Right lobe of liver (tissue), 6 donors: ENCODE results near the gene GAL3ST1. TPM values are rescaled to one million over a fixed set of nuclear protein-coding genes. Genes with fewer than 3 reads are reported as not detected.

Source experiments
- ATAC-seq, 4 donors: fragments of 200-7000 bp; cut with Tn5 transposase; one replicate each; pipeline ENCODE4 v1.9.1; 2020; ENCODE audit warnings: mild to moderate bottlenecking in 4 of 4, moderate library complexity in 4 of 4
- DNase-seq, 3 donors: peaks; one replicate each; pipeline ENCODE4 v3.0.0-alpha.2; 2020
- H3K27ac ChIP-seq, 3 donors: fragments of 200-600 bp; one replicate each; pipeline ENCODE4 v1.8.0; 2022
- H3K27me3 ChIP-seq, 2 donors: fragments of 200-600 bp; one replicate each; pipeline ENCODE4 v1.8.0; 2022
- H3K36me3 ChIP-seq, 4 donors: fragments of 200-600 bp; sonication (generic) in 1 of 4; one replicate each; pipeline versions ENCODE4 v1.5.1 to v1.8.0; 2017 to 2022; ENCODE audit warnings: control low read depth in 1 of 4
- H3K4me1 ChIP-seq, 4 donors: fragments of 200-600 bp; sonication (generic) in 1 of 4; one replicate each; pipeline versions ENCODE4 v1.5.1 to v1.8.0; 2017 to 2022; ENCODE audit warnings: control low read depth in 1 of 4
- H3K4me3 ChIP-seq, 3 donors: fragments of 200-600 bp; one replicate each; pipeline ENCODE4 v1.8.0; 2022
- H3K9me3 ChIP-seq, 4 donors: fragments of 200-600 bp; sonication (generic) in 1 of 4; one replicate each; pipeline versions ENCODE4 v1.5.1 to v1.8.0; 2017 to 2022; ENCODE audit warnings: control low read depth in 1 of 4
- POLR2A ChIP-seq: fragments of 450-650 bp; IDR thresholded peaks from one replicate; pipeline ENCODE4 v1.6.1; 2017; ENCODE audit warnings: antibody characterized with exemption, mild to moderate bottlenecking
- WGBS: methylation state at CpG from one replicate; pipeline ENCODE4 v1.1.6; 2018; ENCODE audit warnings: low coverage, low lambda C conversion rate; ENCODE audit not compliant: insufficient coverage; ENCODE audit errors: missing lambda C conversion rate; 5-methylcytosine and 5-hydroxymethylcytosine counted together
- intact Hi-C, 2 donors: fragments of 100-400 bp; cut with DNase I; formaldehyde crosslinking; loops; one replicate each; pipeline versions ENCODE4 v1.11.2 to v1.14.1; 2022
- total RNA-seq, 6 experiments: library from RNA; depleted of rRNA in 2 of 6; stranded (reverse); fragments of >200 nt in 2 of 6; fragmentation: NEBNext Ultra II Directional in 3 of 6; extraction: Animal tissue kit (Norgen Biotek cat#: 25700) in 3 of 6; gene quantifications; one replicate each; pipeline versions ENCODE4 v1.1.0 to v1.2.4, GENCODE V29; 2016 to 2023
- TF ChIP-seq, protein P1 (sequence below), 4 donors: fragments of 200-600 bp in 3 of 4; fragments of 450-650 bp in 1 of 4; IDR thresholded peaks; one replicate each; pipeline versions ENCODE4 v1.5.1 to v1.8.0; 2016 to 2022; ENCODE audit warnings: antibody characterized with exemption in 4 of 4, mild to moderate bottlenecking in 2 of 4
- donor health status: DM: no; HTN: yes; CAD: no.
- donor health status: DM: no; HTN: no; CAD: no.
- donor health status: DM: no; HTN: no; CAD: no.
- donor health status: DM: no; HTN: yes; CAD: no.
- donor health status: DM: no; HTN: yes; CAD: no.

Gene GAL3ST1
- total RNA-seq, 6 experiments from 2014 or later = 0.58 to 7.0 (median 3.3) TPM

DNA sequence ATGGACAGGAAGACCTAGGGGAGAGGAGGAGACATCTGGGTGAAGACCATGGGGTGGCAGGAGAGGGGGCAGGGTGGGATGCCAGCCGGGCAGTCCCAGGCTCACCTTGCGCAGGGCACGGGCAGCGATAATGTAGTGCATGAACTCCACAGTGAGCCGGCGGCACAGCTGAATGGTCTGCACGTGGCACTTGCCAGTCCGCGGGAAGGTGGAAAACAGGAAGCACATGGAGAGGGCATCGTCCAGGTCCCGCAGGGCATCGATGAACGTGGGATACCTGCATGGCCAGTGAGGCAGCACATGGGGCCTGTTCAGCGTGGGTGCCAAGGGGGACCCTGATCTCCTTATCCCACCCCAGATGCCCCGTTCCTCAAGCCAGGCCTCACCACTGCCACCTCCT is 10.0 kb upstream of the GAL3ST1 start:
- H3K9me3 ChIP-seq = no peaks in the 10 kb centered on the region
- WGBS = 80% methylated on average over 8 of the region's 15 CpGs
- ATAC-seq = no peak
- no peak overlapping the region for H3K27ac ChIP-seq
- DNase-seq = no peak
- H3K27me3 ChIP-seq = no peaks in the 10 kb centered on the region
- H3K4me1 ChIP-seq = no peaks in the 10 kb centered on the region
- TF ChIP-seq, protein P1, sequence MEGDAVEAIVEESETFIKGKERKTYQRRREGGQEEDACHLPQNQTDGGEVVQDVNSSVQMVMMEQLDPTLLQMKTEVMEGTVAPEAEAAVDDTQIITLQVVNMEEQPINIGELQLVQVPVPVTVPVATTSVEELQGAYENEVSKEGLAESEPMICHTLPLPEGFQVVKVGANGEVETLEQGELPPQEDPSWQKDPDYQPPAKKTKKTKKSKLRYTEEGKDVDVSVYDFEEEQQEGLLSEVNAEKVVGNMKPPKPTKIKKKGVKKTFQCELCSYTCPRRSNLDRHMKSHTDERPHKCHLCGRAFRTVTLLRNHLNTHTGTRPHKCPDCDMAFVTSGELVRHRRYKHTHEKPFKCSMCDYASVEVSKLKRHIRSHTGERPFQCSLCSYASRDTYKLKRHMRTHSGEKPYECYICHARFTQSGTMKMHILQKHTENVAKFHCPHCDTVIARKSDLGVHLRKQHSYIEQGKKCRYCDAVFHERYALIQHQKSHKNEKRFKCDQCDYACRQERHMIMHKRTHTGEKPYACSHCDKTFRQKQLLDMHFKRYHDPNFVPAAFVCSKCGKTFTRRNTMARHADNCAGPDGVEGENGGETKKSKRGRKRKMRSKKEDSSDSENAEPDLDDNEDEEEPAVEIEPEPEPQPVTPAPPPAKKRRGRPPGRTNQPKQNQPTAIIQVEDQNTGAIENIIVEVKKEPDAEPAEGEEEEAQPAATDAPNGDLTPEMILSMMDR (IDR thresholded peaks at IDR 0.05) = no peak
- TF ChIP-seq POLR2A = no peak
- peaks cover 0 to 91% (median 55%) of the 10 kb centered on the region in 4 donors for H3K36me3 ChIP-seq
- H3K4me3 ChIP-seq = no peak overlapping the region
- intact Hi-C loops = no loop called here

DNA sequence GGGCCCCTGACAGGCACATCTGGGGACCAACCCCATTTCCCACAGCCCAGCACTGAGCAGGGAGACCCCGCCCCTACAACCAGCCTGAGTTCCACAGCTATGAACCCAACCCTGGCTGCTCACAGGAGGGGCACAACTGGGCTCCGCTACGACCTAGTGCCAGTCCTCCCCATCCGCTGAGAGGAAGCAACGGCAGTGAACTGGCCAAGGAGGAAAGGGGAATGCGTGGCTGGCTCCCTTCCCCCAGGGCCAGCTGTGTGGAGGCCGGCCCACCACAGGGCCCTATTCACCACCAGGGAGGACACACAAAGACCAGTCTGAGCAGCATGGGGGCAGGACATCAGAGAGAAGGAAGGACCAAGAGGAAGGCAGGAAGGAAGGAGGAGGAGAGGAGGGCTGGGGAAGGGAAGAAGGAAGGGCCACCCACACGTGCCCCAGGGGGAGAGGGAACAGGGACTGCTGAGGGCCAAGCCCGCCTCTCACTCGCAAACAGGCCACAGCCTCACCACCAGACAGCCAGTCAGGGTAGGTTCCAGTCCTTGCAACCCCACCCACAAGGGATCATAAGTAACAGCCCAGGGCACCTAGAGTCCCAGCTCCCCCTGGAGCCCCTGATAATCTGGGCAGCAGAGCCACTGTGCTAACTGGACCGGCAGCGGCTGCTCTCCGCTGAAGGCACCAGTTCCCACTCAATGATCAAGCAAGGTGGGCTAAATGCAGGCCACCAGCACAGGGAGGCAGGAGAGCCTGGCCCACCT is 8.5 kb upstream of the GAL3ST1 start:
- no peaks in the 10 kb centered on the region for H3K9me3 ChIP-seq
- peak in 1 of 4 donors; percentile 6 for ATAC-seq
- TF ChIP-seq, protein P1 (IDR thresholded peaks at IDR 0.05) = no peak
- TF ChIP-seq POLR2A = no peak
- intact Hi-C loops = no loop called here
- no peak for DNase-seq
- H3K36me3 ChIP-seq = peaks cover 0 to 94% (median 55%) of the 10 kb centered on the region in 4 donors
- no peak overlapping the region for H3K4me3 ChIP-seq
- H3K27ac ChIP-seq = no peak overlapping the region
- 68% methylated on average over 4 of the region's 13 CpGs for WGBS
- H3K27me3 ChIP-seq = no peaks in the 10 kb centered on the region
- no peaks in the 10 kb centered on the region for H3K4me1 ChIP-seq

DNA sequence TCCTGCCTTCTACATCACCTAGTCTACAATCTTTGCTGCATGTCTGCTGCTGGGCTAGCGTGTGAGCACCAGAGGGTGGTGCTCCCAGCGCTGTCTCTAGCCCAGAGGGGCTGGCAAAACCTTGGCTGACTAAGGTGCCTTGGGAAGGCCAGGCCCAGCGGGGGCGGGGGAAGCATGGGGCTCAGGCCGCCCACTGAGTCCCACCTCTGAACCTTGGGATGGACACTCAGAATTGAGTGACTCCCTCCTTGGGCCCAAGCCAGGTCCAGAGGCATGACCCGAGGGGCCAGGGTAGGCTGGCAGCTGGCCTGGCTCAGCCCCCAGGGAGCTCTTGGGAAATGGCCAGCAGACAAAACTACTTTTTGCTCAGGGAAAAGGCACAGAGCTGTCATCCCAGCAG is 7.6 kb upstream of the GAL3ST1 start:
- Histone ChIP-seq H3K27me3 (no peaks in the 10 kb centered on the region), H3K36me3 (peaks cover 0 to 94% (median 47%) of the 10 kb centered on the region in 4 donors), H3K4me3 (no peak overlapping the region), H3K27ac (no peak overlapping the region), H3K9me3 (no peaks in the 10 kb centered on the region), H3K4me1 (no peaks in the 10 kb centered on the region)
- WGBS = no CpG with 5 or more reads among the region's 6 CpGs
- intact Hi-C loops = no loop called here
- no peak for DNase-seq
- ATAC-seq = no peak
- TF ChIP-seq, protein P1 (IDR thresholded peaks at IDR 0.05) = no peak
- no peak for TF ChIP-seq POLR2A

DNA sequence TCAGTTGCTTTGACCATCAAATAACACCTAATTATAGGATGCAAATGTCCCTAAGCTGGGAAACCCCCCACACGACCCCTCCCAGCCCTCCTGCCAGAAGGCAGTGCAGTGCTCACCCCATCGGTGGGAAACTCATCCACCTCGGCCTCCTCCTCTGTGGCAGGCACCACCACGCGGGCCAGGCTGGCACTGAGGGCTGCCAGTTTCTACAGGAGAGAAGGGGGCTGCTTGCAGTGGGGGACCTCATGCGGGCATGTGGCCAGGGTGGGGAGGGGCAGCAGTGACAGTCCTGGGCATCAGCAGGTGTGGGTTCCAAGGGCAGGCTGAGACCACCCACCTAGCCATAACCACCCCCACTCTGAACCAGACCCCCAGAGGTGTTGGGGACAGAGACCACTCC is 6.4 kb upstream of the GAL3ST1 start:
- 29% methylated on average over 1 of the region's 6 CpGs for WGBS
- TF ChIP-seq, protein P1 (IDR thresholded peaks at IDR 0.05) = no peak
- no peak for TF ChIP-seq POLR2A
- H3K9me3 ChIP-seq = no peaks in the 10 kb centered on the region
- DNase-seq (no peak), ATAC-seq (no peak)
- peaks cover 0 to 94% (median 37%) of the 10 kb centered on the region in 4 donors for H3K36me3 ChIP-seq
- no peak overlapping the region for H3K27ac ChIP-seq
- H3K4me1 ChIP-seq = no peaks in the 10 kb centered on the region
- no peaks in the 10 kb centered on the region for H3K27me3 ChIP-seq
- H3K4me3 ChIP-seq = no peak overlapping the region
- intact Hi-C loops = no loop called here
